ENCODE results near the gene CDK4.

The CDK4 gene

GRCh38 chr12:57757771-57758170 is 5.7 kb upstream of the CDK4 start:
- no peak overlapping the region for H3K56ac ChIP-seq (ENCODE audit: low read length)
- no peak overlapping the region for H3K9ac ChIP-seq (ENCODE audit: low read length)
- H2BK5ac ChIP-seq (ENCODE audit: low read length) = no peak overlapping the region
- peaks cover 16% of the 10 kb centered on the region for H3K27me3 ChIP-seq (ENCODE audit: insufficient read depth, low read length, poor library complexity)
- H3K23ac ChIP-seq (ENCODE audit: low read length) = no peak overlapping the region
- no peaks in the 10 kb centered on the region for H3K79me1 ChIP-seq (ENCODE audit: low read length)
- no peak overlapping the region for H2AK5ac ChIP-seq (ENCODE audit: low read length)
- H4K8ac ChIP-seq (ENCODE audit: low read depth, low read length) = no peak overlapping the region
- DNase-seq = no peak
- H3K4me2 ChIP-seq (ENCODE audit: low read length) = no peak overlapping the region
- no peak overlapping the region for H3K4ac ChIP-seq (ENCODE audit: low read depth, low read length)
- no peak overlapping the region for H3K18ac ChIP-seq (ENCODE audit: low read length)
- no peak overlapping the region for H3K27ac ChIP-seq (ENCODE audit: low read depth, low read length)
- H3K4me3 ChIP-seq (ENCODE audit: low read length) = no peak overlapping the region
- H3K79me2 ChIP-seq (ENCODE audit: control insufficient read depth, insufficient read depth, low read length) = no peaks in the 10 kb centered on the region
- peaks cover 2% of the 10 kb centered on the region for H3K4me1 ChIP-seq (ENCODE audit: control insufficient read depth, low read depth, low read length)
- no peak overlapping the region for H2BK15ac ChIP-seq (replicated peaks; ENCODE audit: low read depth)
- H4K5ac ChIP-seq (ENCODE audit: low read length) = no peak overlapping the region
- no CpG with 5 or more reads among the region's 4 CpGs for WGBS (ENCODE audit: extremely low coverage, insufficient coverage, low lambda C conversion rate)
- no peak overlapping the region for H2BK120ac ChIP-seq (ENCODE audit: low read depth, low read length)
- no peaks in the 10 kb centered on the region for H3K36me3 ChIP-seq (ENCODE audit: control insufficient read depth, insufficient read depth, low read length)

- no peak overlapping the region for H3K4me3 ChIP-seq (ENCODE audit: low read length)
- H3K4ac ChIP-seq (ENCODE audit: low read depth, low read length) = no peak overlapping the region
- no peak overlapping the region for H4K5ac ChIP-seq (ENCODE audit: low read length)
- WGBS (ENCODE audit: extremely low coverage, insufficient coverage, low lambda C conversion rate) = no CpG with 5 or more reads among the region's 22 CpGs
- no peak overlapping the region for H3K9ac ChIP-seq (ENCODE audit: low read length)
- no peak overlapping the region for H3K56ac ChIP-seq (ENCODE audit: low read length)
- no peak overlapping the region for H3K4me2 ChIP-seq (ENCODE audit: low read length)
- no peak overlapping the region for H2BK120ac ChIP-seq (ENCODE audit: low read depth, low read length)
- no peaks in the 10 kb centered on the region for H3K79me1 ChIP-seq (ENCODE audit: low read length)
- H2BK5ac ChIP-seq (ENCODE audit: low read length) = no peak overlapping the region
- no peak overlapping the region for H2AK5ac ChIP-seq (ENCODE audit: low read length)
- DNase-seq = peak; percentile 75
- H3K18ac ChIP-seq (ENCODE audit: low read length) = no peak overlapping the region
- no peaks in the 10 kb centered on the region for H3K36me3 ChIP-seq (ENCODE audit: control insufficient read depth, insufficient read depth, low read length)
- H3K4me1 ChIP-seq (ENCODE audit: control insufficient read depth, low read depth, low read length) = peaks cover 4% of the 10 kb centered on the region
- peaks cover 3% of the 10 kb centered on the region for H3K79me2 ChIP-seq (ENCODE audit: control insufficient read depth, insufficient read depth, low read length)
- H3K27me3 ChIP-seq (ENCODE audit: insufficient read depth, low read length, poor library complexity) = peaks cover 16% of the 10 kb centered on the region
- no peak overlapping the region for H4K8ac ChIP-seq (ENCODE audit: low read depth, low read length)
- no peak overlapping the region for H3K27ac ChIP-seq (ENCODE audit: low read depth, low read length)
- no peak overlapping the region for H3K23ac ChIP-seq (ENCODE audit: low read length)
- no peak overlapping the region for H2BK15ac ChIP-seq (replicated peaks; ENCODE audit: low read depth)
These were observed 4.6 kb upstream of the CDK4 start for GRCh38 chr12:57756406-57757341.

GRCh38 chr12:57755454-57756372 is 3.6 kb upstream of the CDK4 start:
- peaks cover 13% of the 10 kb centered on the region for H3K79me2 ChIP-seq (ENCODE audit: control insufficient read depth, insufficient read depth, low read length)
- no CpG with 5 or more reads among the region's 76 CpGs for WGBS (ENCODE audit: extremely low coverage, insufficient coverage, low lambda C conversion rate)
- H3K4me3 ChIP-seq (ENCODE audit: low read length) = no peak overlapping the region
- H4K5ac ChIP-seq (ENCODE audit: low read length) = no peak overlapping the region
- peak overlapping the region; percentile 57 for H3K56ac ChIP-seq (ENCODE audit: low read length)
- no peak overlapping the region for H2BK15ac ChIP-seq (replicated peaks; ENCODE audit: low read depth)
- H3K27ac ChIP-seq (ENCODE audit: low read depth, low read length) = no peak overlapping the region
- no peak overlapping the region for H4K8ac ChIP-seq (ENCODE audit: low read depth, low read length)
- H3K4me2 ChIP-seq (ENCODE audit: low read length) = peak overlapping the region; percentile 41
- peaks cover 5% of the 10 kb centered on the region for H3K79me1 ChIP-seq (ENCODE audit: low read length)
- peaks cover 16% of the 10 kb centered on the region for H3K27me3 ChIP-seq (ENCODE audit: insufficient read depth, low read length, poor library complexity)
- H3K36me3 ChIP-seq (ENCODE audit: control insufficient read depth, insufficient read depth, low read length) = no peaks in the 10 kb centered on the region
- peak overlapping the region; percentile 22 for H3K9ac ChIP-seq (ENCODE audit: low read length)
- no peak overlapping the region for H2BK5ac ChIP-seq (ENCODE audit: low read length)
- no peak overlapping the region for H2AK5ac ChIP-seq (ENCODE audit: low read length)
- H2BK120ac ChIP-seq (ENCODE audit: low read depth, low read length) = no peak overlapping the region
- H3K4me1 ChIP-seq (ENCODE audit: control insufficient read depth, low read depth, low read length) = peaks cover 7% of the 10 kb centered on the region
- no peak overlapping the region for H3K23ac ChIP-seq (ENCODE audit: low read length)
- no peak overlapping the region for H3K4ac ChIP-seq (ENCODE audit: low read depth, low read length)
- no peak for DNase-seq
- H3K18ac ChIP-seq (ENCODE audit: low read length) = peak overlapping the region; percentile 33

DNA sequence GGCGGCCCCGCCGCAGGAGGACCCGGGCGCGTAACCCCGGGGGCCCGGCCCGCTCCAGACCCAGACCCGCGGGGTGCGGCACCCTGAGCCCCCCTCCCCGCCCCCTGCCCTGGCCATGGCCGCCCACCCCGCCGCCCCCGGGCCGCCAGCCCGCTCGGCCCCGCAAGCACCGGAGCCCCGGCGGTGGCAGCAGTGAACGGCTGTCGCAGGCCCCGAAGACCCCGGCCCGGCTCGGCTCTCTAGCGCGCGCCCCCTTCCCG is 3.0 kb upstream of the CDK4 start:
- no peak overlapping the region for H3K23ac ChIP-seq (ENCODE audit: low read length)
- H2BK15ac ChIP-seq (replicated peaks; ENCODE audit: low read depth) = no peak overlapping the region
- no peak overlapping the region for H4K5ac ChIP-seq (ENCODE audit: low read length)
- no peak overlapping the region for H2BK120ac ChIP-seq (ENCODE audit: low read depth, low read length)
- DNase-seq = no peak
- no peak overlapping the region for H3K4me3 ChIP-seq (ENCODE audit: low read length)
- H2AK5ac ChIP-seq (ENCODE audit: low read length) = no peak overlapping the region
- no CpG with 5 or more reads among the region's 34 CpGs for WGBS (ENCODE audit: extremely low coverage, insufficient coverage, low lambda C conversion rate)
- no peak overlapping the region for H3K56ac ChIP-seq (ENCODE audit: low read length)
- no peak overlapping the region for H2BK5ac ChIP-seq (ENCODE audit: low read length)
- peaks cover 18% of the 10 kb centered on the region for H3K79me2 ChIP-seq (ENCODE audit: control insufficient read depth, insufficient read depth, low read length)
- no peak overlapping the region for H3K9ac ChIP-seq (ENCODE audit: low read length)
- H4K8ac ChIP-seq (ENCODE audit: low read depth, low read length) = no peak overlapping the region
- peaks cover 16% of the 10 kb centered on the region for H3K27me3 ChIP-seq (ENCODE audit: insufficient read depth, low read length, poor library complexity)
- peaks cover 9% of the 10 kb centered on the region for H3K4me1 ChIP-seq (ENCODE audit: control insufficient read depth, low read depth, low read length)
- H3K18ac ChIP-seq (ENCODE audit: low read length) = peak overlapping the region; percentile 33
- H3K27ac ChIP-seq (ENCODE audit: low read depth, low read length) = no peak overlapping the region
- no peak overlapping the region for H3K4me2 ChIP-seq (ENCODE audit: low read length)
- peaks cover 10% of the 10 kb centered on the region for H3K79me1 ChIP-seq (ENCODE audit: low read length)
- no peak overlapping the region for H3K4ac ChIP-seq (ENCODE audit: low read depth, low read length)
- no peaks in the 10 kb centered on the region for H3K36me3 ChIP-seq (ENCODE audit: control insufficient read depth, insufficient read depth, low read length)

DNA sequence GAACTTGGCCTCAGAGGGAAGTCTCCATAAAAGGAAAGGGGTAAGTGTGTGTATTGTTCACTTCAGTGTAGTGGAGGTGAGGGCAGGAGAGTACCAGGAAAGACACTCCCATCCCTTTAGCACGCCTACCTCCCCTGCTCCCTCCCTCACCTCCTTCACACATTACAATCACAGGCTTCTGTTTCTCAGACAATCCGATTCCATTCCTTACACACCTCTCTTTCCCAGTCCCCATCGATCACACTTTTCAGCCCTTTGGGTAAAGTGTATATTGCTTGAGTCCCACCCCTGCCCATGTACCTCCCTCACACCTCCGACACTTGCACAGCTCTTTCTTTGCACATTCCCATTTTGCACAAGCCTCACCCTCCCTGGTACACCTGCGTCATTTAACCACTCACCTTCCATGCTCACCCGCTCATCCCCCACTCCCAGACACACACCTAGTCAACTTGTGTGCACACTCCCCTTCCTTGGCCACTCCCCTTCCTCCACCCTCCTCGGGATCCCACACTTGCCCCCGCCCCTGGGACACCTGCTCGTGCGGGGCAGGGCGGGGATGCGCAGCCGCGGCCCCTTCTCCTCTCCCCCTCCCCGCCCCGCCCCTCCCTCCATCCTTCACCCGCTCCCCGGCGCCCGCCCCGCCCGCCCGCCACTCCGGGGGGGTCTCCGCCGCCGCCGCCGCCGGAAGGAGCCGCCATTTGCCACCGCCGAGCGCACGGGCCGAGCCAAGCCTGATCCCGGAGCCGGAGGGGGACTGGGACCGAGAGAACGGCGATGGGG is 2.5 kb upstream of the CDK4 start, which contains the start of gene MARCHF9:
TSS of gene MARCHF9 (plus strand) at position 693 of the 783 bp plus-strand sequence. CDS start 426 bp downstream, outside the sequence.
- DNase-seq = peak; percentile 50
- no CpG with 5 or more reads among the region's 41 CpGs for WGBS (ENCODE audit: extremely low coverage, insufficient coverage, low lambda C conversion rate)
- no peak within 1 kb of the TSS for H3K27ac ChIP-seq (ENCODE audit: low read depth, low read length)

More for the DNA sequence above, 2.5 kb upstream of the CDK4 start, which contains the start of gene MARCHF9:
- H3K56ac ChIP-seq (ENCODE audit: low read length) = peak within 1 kb of the TSS; percentile 57
- H3K4me3 ChIP-seq (ENCODE audit: low read length) = peak within 1 kb of the TSS; percentile 3
- H3K4ac ChIP-seq (ENCODE audit: low read depth, low read length) = no peak within 1 kb of the TSS
- no peak within 1 kb of the TSS for H2BK120ac ChIP-seq (ENCODE audit: low read depth, low read length)
- peak within 1 kb of the TSS; percentile 51 for H3K4me2 ChIP-seq (ENCODE audit: low read length)
- peaks cover 16% of the 10 kb centered on the region for H3K27me3 ChIP-seq (ENCODE audit: insufficient read depth, low read length, poor library complexity)
- peaks cover 10% of the 10 kb centered on the region for H3K79me1 ChIP-seq (ENCODE audit: low read length)
- H3K9ac ChIP-seq (ENCODE audit: low read length) = peak within 1 kb of the TSS; percentile 22
- H3K18ac ChIP-seq (ENCODE audit: low read length) = peak within 1 kb of the TSS; percentile 33
- no peak within 1 kb of the TSS for H4K5ac ChIP-seq (ENCODE audit: low read length)
- H2BK5ac ChIP-seq (ENCODE audit: low read length) = no peak within 1 kb of the TSS
- no peak within 1 kb of the TSS for H2BK15ac ChIP-seq (replicated peaks; ENCODE audit: low read depth)
- no peak within 1 kb of the TSS for H3K23ac ChIP-seq (ENCODE audit: low read length)
- no peak within 1 kb of the TSS for H2AK5ac ChIP-seq (ENCODE audit: low read length)
- peaks cover 9% of the 10 kb centered on the region for H3K4me1 ChIP-seq (ENCODE audit: control insufficient read depth, low read depth, low read length)
- H3K36me3 ChIP-seq (ENCODE audit: control insufficient read depth, insufficient read depth, low read length) = no peaks in the 10 kb centered on the region
- no peak within 1 kb of the TSS for H4K8ac ChIP-seq (ENCODE audit: low read depth, low read length)
- peaks cover 18% of the 10 kb centered on the region for H3K79me2 ChIP-seq (ENCODE audit: control insufficient read depth, insufficient read depth, low read length)

Measured in mesendoderm (in vitro differentiated cells).